Keratinocyte (primary cell): Measurements from ENCODE around the gene ASB10. TPM values are rescaled to one million over a fixed set of nuclear protein-coding genes. Genes with fewer than 3 reads are reported as not detected.
A peak's percentile ranks its signal among the peaks of the same experiment; 100 is the strongest.

Experiments used
- DNase-seq: peaks from one replicate; pipeline ENCODE4 v3.0.0-alpha.2; 2011; ENCODE audit warnings: low read depth, missing footprints, low spot score
- FAIRE-seq: peaks from 2 replicates; lab custom pipeline; 2011; peaks lifted over from hg19 to GRCh38; lab: Jason Lieb, UNC
- H2AFZ ChIP-seq: 2 replicates; pipeline ENCODE4 v1.6.0; 2012; ENCODE audit warnings: low read length, control low read depth, inconsistent platforms; ENCODE audit not compliant: control insufficient read depth
- H3K27ac ChIP-seq: 2 replicates; pipeline ENCODE4 v1.5.1; 2011; ENCODE audit warnings: low read length; ENCODE audit not compliant: control insufficient read depth, insufficient read depth
- H3K27me3 ChIP-seq: 3 replicates; pipeline ENCODE4 v1.6.0; 2011; ENCODE audit warnings: low read length; ENCODE audit not compliant: control insufficient read depth, insufficient read depth; ENCODE audit errors: extremely low read depth
- H3K36me3 ChIP-seq, 2 experiments: 2 replicates in 1 of 2; 3 replicates in 1 of 2; pipeline ENCODE4 v1.5.1; 2011; ENCODE audit warnings: low read length in 2 of 2, mild to moderate bottlenecking in 1 of 2; ENCODE audit not compliant: control insufficient read depth in 2 of 2, insufficient read depth in 2 of 2; ENCODE audit errors: extremely low read depth in 1 of 2
- H3K4me1 ChIP-seq: 3 replicates; pipeline ENCODE4 v1.5.1; 2011; ENCODE audit warnings: low read length; ENCODE audit not compliant: control insufficient read depth, insufficient read depth; ENCODE audit errors: extremely low read depth
- H3K4me2 ChIP-seq: 3 replicates; pipeline ENCODE4 v1.6.0; 2011; ENCODE audit warnings: low read depth, low read length; ENCODE audit not compliant: control insufficient read depth, insufficient read depth; ENCODE audit errors: extremely low read depth
- H3K4me3 ChIP-seq, 3 experiments: fragments of 200-600 bp in 1 of 3; sonication (generic) in 1 of 3; 2 replicates in 2 of 3; 3 replicates in 1 of 3; pipeline ENCODE4 v1.5.1; 2011 to 2016; ENCODE audit warnings: low read length in 3 of 3, mild to moderate bottlenecking in 3 of 3, control low read depth in 2 of 3, inconsistent platforms in 1 of 3, low read depth in 1 of 3, mixed read lengths in 1 of 3, mixed run types in 1 of 3, moderate library complexity in 1 of 3; ENCODE audit not compliant: control insufficient read depth in 2 of 3, insufficient read depth in 2 of 3; ENCODE audit errors: extremely low read depth in 1 of 3
- H3K79me2 ChIP-seq: 2 replicates; pipeline ENCODE4 v1.6.0; 2012; ENCODE audit warnings: low read length; ENCODE audit not compliant: control insufficient read depth, insufficient read depth
- H3K9ac ChIP-seq: 3 replicates; pipeline ENCODE4 v1.6.0; 2011; ENCODE audit warnings: low read length; ENCODE audit not compliant: control insufficient read depth, insufficient read depth; ENCODE audit errors: extremely low read depth
- H3K9me1 ChIP-seq: 3 replicates; pipeline ENCODE4 v1.6.0; 2011; ENCODE audit warnings: low read length; ENCODE audit not compliant: control insufficient read depth, insufficient read depth; ENCODE audit errors: extremely low read depth
- H3K9me3 ChIP-seq: 2 replicates; pipeline ENCODE4 v1.5.1; 2012; ENCODE audit warnings: low read depth, low read length; ENCODE audit not compliant: control insufficient read depth
- H4K20me1 ChIP-seq: 3 replicates; pipeline ENCODE4 v1.6.0; 2011; ENCODE audit warnings: low read length; ENCODE audit not compliant: control insufficient read depth, insufficient read depth; ENCODE audit errors: extremely low read depth
- EZH2 ChIP-seq: IDR thresholded peaks from one replicate; pipeline ENCODE4 v1.6.1; 2012; ENCODE audit warnings: inconsistent platforms, mild to moderate bottlenecking, low read length, moderate library complexity
- dilution Hi-C: fragments of 300-500 bp; cut with MboI; formaldehyde crosslinking; loops from one replicate; pipeline ENCODE4 v1.7.0; 2020; ENCODE audit warnings: low sequenced_read_pairs; ENCODE audit not compliant: extremely low pct_ligation_motif_present
- polyA plus RNA-seq, 5 experiments: library from polyadenylated mRNA; depleted of rRNA in 3 of 5; stranded (reverse) in 3 of 5; stranded (forward) in 1 of 5; unstranded in 1 of 5; fragments of >200 nt; gene quantifications; 1 replicate in 1 of 5; 2 replicates in 3 of 5; 3 replicates in 1 of 5; pipeline versions ENCODE4 v1.2.1 to v1.2.3, GENCODE V29; 2011 to 2012; ENCODE audit warnings: missing spikeins in 2 of 5, low read depth in 1 of 5, low replicate concordance in 1 of 5
- TF ChIP-seq, protein P1 (sequence below), 3 experiments: IDR thresholded peaks in 1 of 3; conservative IDR thresholded peaks in 1 of 3; optimal IDR thresholded peaks in 1 of 3; 2 replicates in 2 of 3; 3 replicates in 1 of 3; pipeline versions ENCODE3 to v1.5.1; 2011; ENCODE audit warnings: low read length in 3 of 3, mild to moderate bottlenecking in 3 of 3, moderate library complexity in 2 of 3, control low read depth in 1 of 3, inconsistent platforms in 1 of 3; ENCODE audit not compliant: insufficient read depth in 2 of 3; ENCODE audit errors: extremely low read depth in 1 of 3

Gene ASB10
- polyA plus RNA-seq, 1 donor (not counting 4 experiments of a cell fraction or from before 2014, with no cell fraction given), result not detected

- peak overlapping the region; percentile 36 for H3K27ac ChIP-seq
- peak overlapping the region; percentile 90 to 98 (median 96) for H3K4me3 ChIP-seq
- H3K9ac ChIP-seq, result peak overlapping the region; percentile 88
- peak overlapping the region; percentile 98 for H2AFZ ChIP-seq
- DNase-seq, result no peak
- no peaks in the 10 kb centered on the region for H3K9me3 ChIP-seq
- no peak for FAIRE-seq
- peaks cover 30% of the 10 kb centered on the region for H3K4me1 ChIP-seq
- H3K4me2 ChIP-seq, result peak overlapping the region; percentile 91
- no peaks in the 10 kb centered on the region for H4K20me1 ChIP-seq
- dilution Hi-C loops, result no loop called here
- H3K9me1 ChIP-seq, result no peaks in the 10 kb centered on the region
- TF ChIP-seq EZH2, result no peak
- TF ChIP-seq, protein P1, sequence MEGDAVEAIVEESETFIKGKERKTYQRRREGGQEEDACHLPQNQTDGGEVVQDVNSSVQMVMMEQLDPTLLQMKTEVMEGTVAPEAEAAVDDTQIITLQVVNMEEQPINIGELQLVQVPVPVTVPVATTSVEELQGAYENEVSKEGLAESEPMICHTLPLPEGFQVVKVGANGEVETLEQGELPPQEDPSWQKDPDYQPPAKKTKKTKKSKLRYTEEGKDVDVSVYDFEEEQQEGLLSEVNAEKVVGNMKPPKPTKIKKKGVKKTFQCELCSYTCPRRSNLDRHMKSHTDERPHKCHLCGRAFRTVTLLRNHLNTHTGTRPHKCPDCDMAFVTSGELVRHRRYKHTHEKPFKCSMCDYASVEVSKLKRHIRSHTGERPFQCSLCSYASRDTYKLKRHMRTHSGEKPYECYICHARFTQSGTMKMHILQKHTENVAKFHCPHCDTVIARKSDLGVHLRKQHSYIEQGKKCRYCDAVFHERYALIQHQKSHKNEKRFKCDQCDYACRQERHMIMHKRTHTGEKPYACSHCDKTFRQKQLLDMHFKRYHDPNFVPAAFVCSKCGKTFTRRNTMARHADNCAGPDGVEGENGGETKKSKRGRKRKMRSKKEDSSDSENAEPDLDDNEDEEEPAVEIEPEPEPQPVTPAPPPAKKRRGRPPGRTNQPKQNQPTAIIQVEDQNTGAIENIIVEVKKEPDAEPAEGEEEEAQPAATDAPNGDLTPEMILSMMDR (optimal IDR thresholded peaks at IDR 0.05 in 1 of 3, IDR thresholded peaks at IDR 0.05 in 1 of 3, conservative IDR thresholded peaks at IDR 0.05 in 1 of 3; ENCODE audit: extremely low read depth in 1 of 3, insufficient read depth in 2 of 3, low read length in 3 of 3), result no peak
- H3K27me3 ChIP-seq, result no peaks in the 10 kb centered on the region
- H3K36me3 ChIP-seq, result peaks cover 13 to 25% of the 10 kb centered on the region in 2 experiments
- H3K79me2 ChIP-seq, result peaks cover 34% of the 10 kb centered on the region
These were observed 41.2 kb upstream of the ASB10 start for GRCh38 chr7:151228024-151228866.

GRCh38 chr7:151226875-151227782 lies 40.1 kb upstream of the ASB10 start, which contains the start of gene ABCF2:
ABCF2 (minus strand) TSS chr7:151227205; CDS start chr7:151226458, 747 bp downstream.
- Histone ChIP-seq H3K36me3 (peaks cover 21 to 33% of the 10 kb centered on the region in 2 experiments), H3K9me3 (no peaks in the 10 kb centered on the region), H3K27me3 (no peaks in the 10 kb centered on the region), H3K4me3 (peak within 1 kb of the TSS; percentile 90 to 98 (median 96)), H3K9ac (peak within 1 kb of the TSS; percentile 88), H3K79me2 (peaks cover 25% of the 10 kb centered on the region), H3K27ac (peak within 1 kb of the TSS; percentile 62), H3K4me2 (peak within 1 kb of the TSS; percentile 99), H3K9me1 (no peaks in the 10 kb centered on the region), H4K20me1 (no peaks in the 10 kb centered on the region), H2AFZ (peak within 1 kb of the TSS; percentile 98), H3K4me1 (peaks cover 28% of the 10 kb centered on the region)
- dilution Hi-C loops, result no loop called here
- DNase-seq, result peak; percentile 93
- TF ChIP-seq, protein P1 (optimal IDR thresholded peaks at IDR 0.05 in 1 of 3, IDR thresholded peaks at IDR 0.05 in 1 of 3, conservative IDR thresholded peaks at IDR 0.05 in 1 of 3; ENCODE audit: extremely low read depth in 1 of 3, insufficient read depth in 2 of 3, low read length in 3 of 3), result no peak
- no peak for TF ChIP-seq EZH2
- peak; percentile 32 for FAIRE-seq
